A673 (cell line): ENCODE data around the gene MBD5. TPM values are rescaled to one million over a fixed set of nuclear protein-coding genes. Genes with fewer than 3 reads are reported as not detected.

Experiments used
- BruUV-seq: library from RNA; stranded (reverse); fragments of 400-500 nt; replicated peaks from 2 replicates; lab custom pipeline; 2021; lab: Mats Ljungman, UMichigan
- CTCF ChIA-PET: fragments of 300-600 bp; sonication (Branson Sonifier 250); formaldehyde crosslinking; loops from one replicate; lab custom pipeline; 2022; ENCODE audit warnings: antibody characterized with exemption; lab: Charles Lee
- POLR2A ChIA-PET: fragments of 300-600 bp; sonication (Branson Sonifier 250); formaldehyde crosslinking; loops from one replicate; lab custom pipeline; 2022; ENCODE audit warnings: antibody characterized with exemption; ENCODE audit not compliant: low non-redundant PET; lab: Charles Lee
- DNase-seq: peaks from one replicate; pipeline ENCODE4 v3.0.0-alpha.2; 2015; ENCODE audit warnings: low spot score
- H3K27ac ChIP-seq: fragments of 200-600 bp; sonication (generic); 2 replicates; pipeline ENCODE4 v1.5.1; 2016; ENCODE audit warnings: mixed run types, low read depth, mild to moderate bottlenecking, mixed read lengths, antibody characterized with exemption, low read length; ENCODE audit not compliant: poor library complexity, severe bottlenecking
- H3K27me3 ChIP-seq: fragments of 200-600 bp; sonication (generic); replicated peaks from 2 replicates; pipeline ENCODE4 v1.6.1; 2017; ENCODE audit warnings: mixed run types, low read depth, mild to moderate bottlenecking, mixed read lengths, antibody characterized with exemption, low read length; ENCODE audit not compliant: insufficient read depth, poor library complexity
- H3K36me3 ChIP-seq: fragments of 200-600 bp; sonication (generic); 2 replicates; pipeline ENCODE4 v1.6.1; 2016; ENCODE audit warnings: mixed run types, mild to moderate bottlenecking, mixed read lengths, antibody characterized with exemption, low read length; ENCODE audit not compliant: insufficient read depth, poor library complexity, severe bottlenecking
- H3K4me1 ChIP-seq: fragments of 200-600 bp; sonication (generic); 2 replicates; pipeline ENCODE4 v1.6.1; 2017; ENCODE audit warnings: mixed run types, mild to moderate bottlenecking, mixed read lengths, antibody characterized with exemption, low read length; ENCODE audit not compliant: insufficient read depth, poor library complexity, severe bottlenecking
- H3K4me3 ChIP-seq: fragments of 200-600 bp; sonication (generic); 2 replicates; pipeline ENCODE4 v1.5.1; 2016; ENCODE audit warnings: low read depth, mixed run types, mild to moderate bottlenecking, mixed read lengths, low read length; ENCODE audit not compliant: poor library complexity, severe bottlenecking
- H3K9me3 ChIP-seq: fragments of 200-600 bp; sonication (generic); 2 replicates; pipeline ENCODE4 v1.6.1; 2016; ENCODE audit warnings: mixed run types, low read depth, mild to moderate bottlenecking, mixed read lengths, antibody characterized with exemption, low read length; ENCODE audit not compliant: poor library complexity, severe bottlenecking
- EZH2 ChIP-seq: fragments of 200-600 bp; sonication (generic); IDR thresholded peaks from 2 replicates; pipeline ENCODE4 v1.6.1; 2017; ENCODE audit warnings: borderline replicate concordance, low read depth, mild to moderate bottlenecking, mixed read lengths, antibody characterized with exemption, low read length; ENCODE audit not compliant: poor library complexity, severe bottlenecking
- intact Hi-C: fragments of 100-400 bp; cut with micrococcal nuclease; formaldehyde crosslinking; loops from one replicate; pipeline ENCODE4 v1.10.0; 2022; ENCODE audit not compliant: unreplicated experiment
- total RNA-seq: library from RNA; stranded (reverse); gene quantifications from 2 replicates; pipeline ENCODE4 v1.2.3, GENCODE V29; 2021
- TF ChIP-seq, protein P1 (sequence below): fragments of 300-800, 200-600 bp; sonication (generic); conservative IDR thresholded peaks from 2 replicates; pipeline ENCODE4 v1.5.1; 2017; ENCODE audit warnings: low read depth, mild to moderate bottlenecking, antibody characterized with exemption, low read length, moderate library complexity, mixed read lengths

The MBD5 gene
- total RNA-seq, 1 experiment from 2014 or later: 32.4 TPM

GRCh38 chr2:148486655-148487054 is 465.8 kb downstream of the MBD5 start:
- POLR2A ChIA-PET: no interaction called here
- CTCF ChIA-PET: no interaction called here

DNA sequence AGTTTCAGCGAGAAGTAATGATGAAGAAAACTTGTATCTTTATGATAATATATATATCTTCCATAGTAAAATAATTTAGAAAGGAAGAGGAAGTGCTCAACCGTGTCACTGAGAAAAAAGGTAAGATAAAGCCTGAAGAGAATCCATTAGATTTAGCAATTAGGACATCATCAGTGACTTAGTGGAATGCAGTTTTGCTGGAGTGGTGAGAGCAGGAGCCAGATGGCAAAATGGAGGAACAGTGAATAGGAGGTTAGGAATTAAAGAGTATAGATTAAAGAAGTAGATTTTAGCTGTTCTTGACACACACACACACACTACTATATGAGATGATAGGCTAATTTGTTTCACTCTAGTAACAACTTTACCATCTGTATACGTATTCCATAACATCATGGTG is 466.5 kb downstream of the MBD5 start:
- Histone ChIP-seq H3K36me3 (no peaks in the 10 kb centered on the region), H3K9me3 (no peaks in the 10 kb centered on the region), H3K27me3 (no peaks in the 10 kb centered on the region), H3K4me1 (no peaks in the 10 kb centered on the region), H3K27ac (no peak overlapping the region), H3K4me3 (no peak overlapping the region)
- no peak for DNase-seq
- POLR2A ChIA-PET: no interaction called here
- no TSS peak for BruUV-seq
- CTCF ChIA-PET: no interaction called here
- TF ChIP-seq, protein P1, sequence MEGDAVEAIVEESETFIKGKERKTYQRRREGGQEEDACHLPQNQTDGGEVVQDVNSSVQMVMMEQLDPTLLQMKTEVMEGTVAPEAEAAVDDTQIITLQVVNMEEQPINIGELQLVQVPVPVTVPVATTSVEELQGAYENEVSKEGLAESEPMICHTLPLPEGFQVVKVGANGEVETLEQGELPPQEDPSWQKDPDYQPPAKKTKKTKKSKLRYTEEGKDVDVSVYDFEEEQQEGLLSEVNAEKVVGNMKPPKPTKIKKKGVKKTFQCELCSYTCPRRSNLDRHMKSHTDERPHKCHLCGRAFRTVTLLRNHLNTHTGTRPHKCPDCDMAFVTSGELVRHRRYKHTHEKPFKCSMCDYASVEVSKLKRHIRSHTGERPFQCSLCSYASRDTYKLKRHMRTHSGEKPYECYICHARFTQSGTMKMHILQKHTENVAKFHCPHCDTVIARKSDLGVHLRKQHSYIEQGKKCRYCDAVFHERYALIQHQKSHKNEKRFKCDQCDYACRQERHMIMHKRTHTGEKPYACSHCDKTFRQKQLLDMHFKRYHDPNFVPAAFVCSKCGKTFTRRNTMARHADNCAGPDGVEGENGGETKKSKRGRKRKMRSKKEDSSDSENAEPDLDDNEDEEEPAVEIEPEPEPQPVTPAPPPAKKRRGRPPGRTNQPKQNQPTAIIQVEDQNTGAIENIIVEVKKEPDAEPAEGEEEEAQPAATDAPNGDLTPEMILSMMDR: no peak
- no peak for TF ChIP-seq EZH2
- intact Hi-C loops: no loop called here

More at GRCh38 chr2:148486655-148487054, 465.8 kb downstream of the MBD5 start:
- Histone ChIP-seq H3K27ac (no peak overlapping the region), H3K27me3 (no peaks in the 10 kb centered on the region), H3K36me3 (no peaks in the 10 kb centered on the region), H3K4me3 (no peak overlapping the region), H3K4me1 (no peaks in the 10 kb centered on the region), H3K9me3 (no peaks in the 10 kb centered on the region)
- intact Hi-C loops: no loop called here
- no peak for DNase-seq
- TF ChIP-seq, protein P1: no peak
- no peak for TF ChIP-seq EZH2
- no TSS peak for BruUV-seq

- ChIA-PET POLR2A (no interaction called here), CTCF (no interaction called here)
- Histone ChIP-seq H3K4me3 (no peak overlapping the region), H3K9me3 (no peaks in the 10 kb centered on the region), H3K27ac (no peak overlapping the region), H3K27me3 (no peaks in the 10 kb centered on the region), H3K36me3 (no peaks in the 10 kb centered on the region), H3K4me1 (no peaks in the 10 kb centered on the region)
- intact Hi-C loops: loop anchor here (10.0 kb wide), 1 partner anchor 56 kb away; no protein-coding TSS in a partner anchor
- no TSS peak for BruUV-seq
- no peak for TF ChIP-seq EZH2
- TF ChIP-seq, protein P1: no peak
- DNase-seq: no peak
These were observed 470.0 kb downstream of the MBD5 start for GRCh38 chr2:148490840-148491439.
